A549 (cell line): Measurements from ENCODE around the gene BLID. TPM values are rescaled to one million over a fixed set of nuclear protein-coding genes. Genes with fewer than 3 reads are reported as not detected.

Source experiments
- ATAC-seq, 2 experiments: fragments of 200-7000 bp in 1 of 2; fragments of >200 bp in 1 of 2; cut with Nextera tagmentation in 1 of 2; cut with Tn5 transposase in 1 of 2; 3 replicates each; pipeline versions ENCODE4 v1.8.0 to v1.9.1; 2018 to 2020; ENCODE audit warnings: mild to moderate bottlenecking in 1 of 2, moderate library complexity in 1 of 2
- CTCF ChIA-PET: fragments of 300-600 bp; sonication (Branson Sonifier 250); formaldehyde crosslinking; extraction: SDS; loops from one replicate; lab custom pipeline; 2021; ENCODE audit warnings: antibody characterized with exemption, inconsistent platforms; lab: Yijun Ruan, JAX
- POLR2A ChIA-PET: fragments of 350-600 bp; formaldehyde crosslinking; extraction: SDS; loops from one replicate; lab custom pipeline; 2021; ENCODE audit warnings: antibody characterized with exemption, inconsistent platforms; lab: Yijun Ruan, JAX
- DNase-seq, 2 experiments: peaks; one replicate each; pipeline versions ENCODE4 v3.0.0 to v3.0.0-alpha.2; 2011 to 2016; ENCODE audit warnings: low read depth in 1 of 2, low spot score in 1 of 2
- FAIRE-seq: peaks from 2 replicates; lab custom pipeline; 2011; peaks lifted over from hg19 to GRCh38; lab: Jason Lieb, UNC
- H3K27ac ChIP-seq, 2 experiments: fragments of >200 bp; sonication (Bioruptor Twin); formaldehyde crosslinking; 3 replicates each; pipeline ENCODE4 v1.5.1; 2016 to 2017
- H3K4me1 ChIP-seq: fragments of >200 bp; sonication (Bioruptor Twin); formaldehyde crosslinking; 3 replicates; pipeline ENCODE4 v1.6.1; 2016
- H3K4me2 ChIP-seq: fragments of >200 bp; sonication (Bioruptor Twin); formaldehyde crosslinking; 3 replicates; pipeline ENCODE4 v1.6.1; 2016
- H3K4me3 ChIP-seq: fragments of >200 bp; sonication (Bioruptor Twin); formaldehyde crosslinking; 3 replicates; pipeline ENCODE4 v1.5.1; 2016
- H3K9me3 ChIP-seq: fragments of >200 bp; sonication (Bioruptor Twin); formaldehyde crosslinking; 3 replicates; pipeline ENCODE4 v1.6.1; 2016
- EHMT2 ChIP-seq: fragments of 200-600 bp; sonication (generic); IDR thresholded peaks from 2 replicates; pipeline ENCODE4 v1.6.1; 2016; ENCODE audit warnings: antibody characterized with exemption, low read depth, mild to moderate bottlenecking, moderate library complexity
- FOSL2 ChIP-seq, 2 experiments: fragments of 450-650 bp in 1 of 2; fragments of >200 bp in 1 of 2; sonication (Bioruptor Twin) in 1 of 2; formaldehyde crosslinking; IDR thresholded peaks; 2 replicates each; pipeline versions ENCODE4 v1.5.0 to v1.6.1; 2016 to 2020; ENCODE audit warnings: mild to moderate bottlenecking in 1 of 2, moderate library complexity in 1 of 2
- FOXS1 ChIP-seq: fragments of 250-450 bp; sonication (Bioruptor Pico); IDR thresholded peaks from 2 replicates; pipeline ENCODE4 v1.5.0; 2020; ENCODE audit warnings: mild to moderate bottlenecking, moderate library complexity
- GATA3 ChIP-seq: IDR thresholded peaks from 2 replicates; pipeline ENCODE4 v1.6.1; 2012; ENCODE audit warnings: borderline replicate concordance
- JUN ChIP-seq, 2 experiments: fragments of >200 bp; sonication (Bioruptor Twin); formaldehyde crosslinking; IDR thresholded peaks; 2 replicates in 1 of 2; 3 replicates in 1 of 2; pipeline ENCODE4 v1.6.1; 2016 to 2017
- KDM1A ChIP-seq: fragments of 200-600 bp; sonication (generic); IDR thresholded peaks from 2 replicates; pipeline ENCODE4 v1.6.1; 2016; ENCODE audit warnings: low read depth, mild to moderate bottlenecking
- MAFK ChIP-seq: fragments of 450-650 bp; IDR thresholded peaks from 2 replicates; pipeline ENCODE4 v1.6.1; 2014; ENCODE audit not compliant: partially characterized antibody
- NR3C1 ChIP-seq: fragments of >200 bp; sonication (Bioruptor Twin); formaldehyde crosslinking; IDR thresholded peaks from 3 replicates; pipeline ENCODE4 v1.6.1; 2017
- RFX5 ChIP-seq: fragments of 450-650 bp; IDR thresholded peaks from 2 replicates; pipeline ENCODE4 v1.7.1; 2014; ENCODE audit warnings: antibody characterized with exemption, mild to moderate bottlenecking, moderate library complexity
- RNF2 ChIP-seq: fragments of 200-600 bp; sonication (generic); IDR thresholded peaks from 2 replicates; pipeline ENCODE4 v1.6.1; 2016; ENCODE audit warnings: low read depth, mild to moderate bottlenecking, antibody characterized with exemption, moderate library complexity, borderline replicate concordance
- SREBF2 ChIP-seq: fragments of 450-650 bp; IDR thresholded peaks from 2 replicates; pipeline ENCODE4 v1.6.1; 2014; ENCODE audit warnings: mild to moderate bottlenecking, moderate library complexity
- ZSCAN20 ChIP-seq: fragments of 250-450 bp; sonication (Bioruptor Pico); IDR thresholded peaks from 2 replicates; pipeline ENCODE4 v1.8.0; 2022; ENCODE audit warnings: mild to moderate bottlenecking, moderate library complexity
- WGBS: methylation state at CpG from one replicate; pipeline ENCODE4 v1.1.6; 2017; ENCODE audit errors: missing lambda C conversion rate; 5-methylcytosine and 5-hydroxymethylcytosine counted together
- polyA plus RNA-seq, 4 experiments: library from polyadenylated mRNA; depleted of rRNA in 3 of 4; stranded (reverse); fragments of >200 nt; fragmentation: RNase III in 1 of 4; extraction: RNeasy Plus Mini Kit Qiagen cat#74134 plus additional on column Dnase treatment in 1 of 4; gene quantifications; 2 replicates in 3 of 4; 3 replicates in 1 of 4; pipeline ENCODE4 v1.2.3, GENCODE V29; 2011 to 2017
- TF ChIP-seq, protein P1 (sequence below): IDR thresholded peaks from 2 replicates; pipeline ENCODE4 v1.6.1; 2012; ENCODE audit warnings: low read depth, borderline replicate concordance
- TF ChIP-seq, protein P2 (sequence below): IDR thresholded peaks from 2 replicates; pipeline ENCODE4 v1.6.1; 2012
- TF ChIP-seq, protein P3 (sequence below): fragments of 250-450 bp; sonication (Bioruptor Pico); IDR thresholded peaks from 2 replicates; pipeline ENCODE4 v1.5.0; 2020; ENCODE audit warnings: low read depth, mild to moderate bottlenecking, moderate library complexity
- TF ChIP-seq, protein P4 (sequence below): fragments of 200-600 bp; sonication (generic); IDR thresholded peaks from 2 replicates; pipeline ENCODE4 v1.6.1; 2016; ENCODE audit warnings: antibody characterized with exemption, mild to moderate bottlenecking, moderate library complexity
- TF ChIP-seq, protein P5 (sequence below): fragments of >200 bp; sonication (Bioruptor Twin); formaldehyde crosslinking; IDR thresholded peaks from 3 replicates; pipeline ENCODE4 v1.5.1; 2016

The BLID gene
- polyA plus RNA-seq, 2 of the 4 experiments (the other 2 are of a cell fraction): 0.14 TPM; not detected in 1

DNA sequence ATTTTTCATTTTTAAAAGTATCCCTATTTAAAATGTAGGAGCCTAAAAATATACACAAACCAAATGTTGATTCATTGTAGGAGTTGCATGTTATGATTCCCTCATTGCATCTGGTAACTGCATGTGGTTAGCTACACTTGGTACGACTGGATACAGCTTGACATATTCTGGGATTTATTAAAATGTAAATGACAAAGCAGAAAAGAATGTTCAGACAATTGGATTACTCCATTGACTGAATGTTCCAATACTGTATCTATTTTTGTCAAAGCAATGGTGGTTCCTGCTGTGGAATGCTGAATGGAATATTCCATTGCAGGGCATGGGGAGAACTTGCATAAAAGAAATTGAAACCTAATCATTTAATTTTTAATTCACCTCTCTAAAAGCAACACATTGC lies 30.8 kb downstream of the BLID start:
- 48% methylated on average over 1 of the region's 1 CpG for WGBS
- H3K27ac ChIP-seq: no peak overlapping the region
- CTCF ChIA-PET: no interaction called here

DNA sequence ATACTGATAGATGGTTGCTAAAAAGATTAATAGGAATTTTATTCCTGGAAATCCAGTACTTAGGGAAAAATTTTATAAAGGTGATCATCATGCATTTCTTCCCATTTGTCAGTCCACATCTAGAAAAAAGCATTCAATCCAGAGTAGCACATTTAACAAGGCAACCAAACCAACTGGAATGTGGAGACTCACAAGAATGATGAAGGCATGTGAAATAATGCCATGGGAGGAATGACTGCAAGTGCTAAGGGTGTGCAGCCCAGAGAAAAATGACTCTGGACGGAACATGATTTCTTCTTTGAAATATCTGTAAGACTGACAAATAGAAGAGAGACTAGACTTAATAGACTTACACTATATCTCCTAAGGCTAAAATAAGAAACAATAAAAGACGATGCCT lies 33.8 kb downstream of the BLID start:
- ATAC-seq (no peak), DNase-seq (no peak), FAIRE-seq (no peak)
- Histone ChIP-seq H3K27ac (no peak overlapping the region), H3K4me2 (no peak overlapping the region), H3K9me3 (no peaks in the 10 kb centered on the region), H3K4me3 (no peak overlapping the region), H3K4me1 (no peaks in the 10 kb centered on the region)
- ChIA-PET POLR2A (no interaction called here), CTCF (no interaction called here)
- WGBS: 82% methylated on average over 2 of the region's 2 CpGs
- TF ChIP-seq NR3C1 (no peak), ZSCAN20 (CRISPR knock-in tag) (no peak), EHMT2 (no peak)
- TF ChIP-seq, protein P1, sequence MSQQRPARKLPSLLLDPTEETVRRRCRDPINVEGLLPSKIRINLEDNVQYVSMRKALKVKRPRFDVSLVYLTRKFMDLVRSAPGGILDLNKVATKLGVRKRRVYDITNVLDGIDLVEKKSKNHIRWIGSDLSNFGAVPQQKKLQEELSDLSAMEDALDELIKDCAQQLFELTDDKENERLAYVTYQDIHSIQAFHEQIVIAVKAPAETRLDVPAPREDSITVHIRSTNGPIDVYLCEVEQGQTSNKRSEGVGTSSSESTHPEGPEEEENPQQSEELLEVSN: no peak
- TF ChIP-seq, protein P2, sequence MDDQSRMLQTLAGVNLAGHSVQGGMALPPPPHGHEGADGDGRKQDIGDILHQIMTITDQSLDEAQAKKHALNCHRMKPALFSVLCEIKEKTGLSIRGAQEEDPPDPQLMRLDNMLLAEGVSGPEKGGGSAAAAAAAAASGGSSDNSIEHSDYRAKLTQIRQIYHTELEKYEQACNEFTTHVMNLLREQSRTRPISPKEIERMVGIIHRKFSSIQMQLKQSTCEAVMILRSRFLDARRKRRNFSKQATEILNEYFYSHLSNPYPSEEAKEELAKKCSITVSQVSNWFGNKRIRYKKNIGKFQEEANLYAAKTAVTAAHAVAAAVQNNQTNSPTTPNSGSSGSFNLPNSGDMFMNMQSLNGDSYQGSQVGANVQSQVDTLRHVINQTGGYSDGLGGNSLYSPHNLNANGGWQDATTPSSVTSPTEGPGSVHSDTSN: no peak
- TF ChIP-seq, all 56 proteins: peak for 0

More for the DNA sequence above, 30.8 kb downstream of the BLID start:
- Histone ChIP-seq H3K9me3 (no peaks in the 10 kb centered on the region), H3K4me2 (no peak overlapping the region), H3K4me3 (no peak overlapping the region), H3K4me1 (no peaks in the 10 kb centered on the region)
- DNase-seq: no peak
- no peak for ATAC-seq
- TF ChIP-seq GATA3 (no peak), RNF2 (no peak), SREBF2 (no peak)
- no peak for FAIRE-seq
- POLR2A ChIA-PET: no interaction called here

DNA sequence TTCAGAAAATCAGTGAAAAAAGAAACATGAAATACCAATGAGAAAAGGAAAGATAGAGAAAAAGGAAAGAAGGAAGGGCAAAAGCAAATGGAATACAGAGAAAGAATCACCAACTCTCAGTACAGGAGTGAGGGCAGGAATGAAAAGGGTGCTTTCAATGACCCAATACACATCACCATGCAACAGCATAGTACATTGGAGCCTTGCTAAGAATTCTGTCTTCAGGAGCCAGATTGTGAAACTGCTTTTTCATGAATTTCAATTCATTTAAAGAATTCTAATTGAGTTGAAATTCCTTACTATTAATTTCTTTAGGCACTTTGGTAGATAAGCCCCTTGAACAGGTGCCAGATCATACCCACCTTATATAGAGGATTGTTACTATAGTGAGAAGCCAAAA lies 34.9 kb downstream of the BLID start:
- H3K4me3 ChIP-seq: no peak overlapping the region
- CTCF ChIA-PET: no interaction called here
- H3K27ac ChIP-seq: no peak overlapping the region
- no peaks in the 10 kb centered on the region for H3K9me3 ChIP-seq
- FAIRE-seq (no peak), ATAC-seq (no peak), DNase-seq (no peak)
- H3K4me1 ChIP-seq: no peaks in the 10 kb centered on the region
- POLR2A ChIA-PET: no interaction called here
- TF ChIP-seq SREBF2 (no peak), FOXS1 (CRISPR knock-in tag) (no peak), KDM1A (no peak), JUN (IDR thresholded peaks at IDR 0.05) (no peak), MAFK (no peak)
- TF ChIP-seq, all 56 proteins: peak for 0
- H3K4me2 ChIP-seq: no peak overlapping the region

DNA sequence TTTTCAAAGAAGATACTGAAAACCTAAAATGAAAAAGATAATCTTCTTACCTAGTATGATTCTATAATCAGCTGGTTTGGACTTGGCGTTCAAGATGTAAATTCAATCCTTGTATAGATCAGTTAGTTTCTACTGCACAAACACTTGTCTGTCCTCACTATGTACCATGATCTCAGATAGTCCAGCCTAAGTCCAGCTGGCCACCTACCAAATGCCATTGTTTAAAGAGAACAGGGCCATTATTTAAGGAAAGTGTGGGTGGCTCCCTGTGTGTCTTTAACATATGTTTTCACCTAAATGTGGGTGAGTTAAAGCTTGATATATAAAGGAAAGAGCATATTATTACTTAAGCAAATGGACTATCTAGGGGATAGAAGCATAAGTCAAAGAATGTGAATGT lies 38.6 kb downstream of the BLID start:
- WGBS: 95% methylated on average over 1 of the region's 1 CpG
- no peak overlapping the region for H3K4me2 ChIP-seq
- no peak for ATAC-seq
- no peak overlapping the region for H3K4me3 ChIP-seq
- H3K4me1 ChIP-seq: no peaks in the 10 kb centered on the region
- ChIA-PET POLR2A (no interaction called here), CTCF (no interaction called here)
- DNase-seq: no peak
- TF ChIP-seq RFX5 (no peak), ZSCAN20 (CRISPR knock-in tag) (no peak), FOSL2 (IDR thresholded peaks at IDR 0.05) (no peak), FOSL2 (CRISPR knock-in tag; IDR thresholded peaks at IDR 0.05) (no peak)
- TF ChIP-seq, protein P3, sequence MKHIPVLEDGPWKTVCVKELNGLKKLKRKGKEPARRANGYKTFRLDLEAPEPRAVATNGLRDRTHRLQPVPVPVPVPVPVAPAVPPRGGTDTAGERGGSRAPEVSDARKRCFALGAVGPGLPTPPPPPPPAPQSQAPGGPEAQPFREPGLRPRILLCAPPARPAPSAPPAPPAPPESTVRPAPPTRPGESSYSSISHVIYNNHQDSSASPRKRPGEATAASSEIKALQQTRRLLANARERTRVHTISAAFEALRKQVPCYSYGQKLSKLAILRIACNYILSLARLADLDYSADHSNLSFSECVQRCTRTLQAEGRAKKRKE: no peak
- TF ChIP-seq, protein P4, sequence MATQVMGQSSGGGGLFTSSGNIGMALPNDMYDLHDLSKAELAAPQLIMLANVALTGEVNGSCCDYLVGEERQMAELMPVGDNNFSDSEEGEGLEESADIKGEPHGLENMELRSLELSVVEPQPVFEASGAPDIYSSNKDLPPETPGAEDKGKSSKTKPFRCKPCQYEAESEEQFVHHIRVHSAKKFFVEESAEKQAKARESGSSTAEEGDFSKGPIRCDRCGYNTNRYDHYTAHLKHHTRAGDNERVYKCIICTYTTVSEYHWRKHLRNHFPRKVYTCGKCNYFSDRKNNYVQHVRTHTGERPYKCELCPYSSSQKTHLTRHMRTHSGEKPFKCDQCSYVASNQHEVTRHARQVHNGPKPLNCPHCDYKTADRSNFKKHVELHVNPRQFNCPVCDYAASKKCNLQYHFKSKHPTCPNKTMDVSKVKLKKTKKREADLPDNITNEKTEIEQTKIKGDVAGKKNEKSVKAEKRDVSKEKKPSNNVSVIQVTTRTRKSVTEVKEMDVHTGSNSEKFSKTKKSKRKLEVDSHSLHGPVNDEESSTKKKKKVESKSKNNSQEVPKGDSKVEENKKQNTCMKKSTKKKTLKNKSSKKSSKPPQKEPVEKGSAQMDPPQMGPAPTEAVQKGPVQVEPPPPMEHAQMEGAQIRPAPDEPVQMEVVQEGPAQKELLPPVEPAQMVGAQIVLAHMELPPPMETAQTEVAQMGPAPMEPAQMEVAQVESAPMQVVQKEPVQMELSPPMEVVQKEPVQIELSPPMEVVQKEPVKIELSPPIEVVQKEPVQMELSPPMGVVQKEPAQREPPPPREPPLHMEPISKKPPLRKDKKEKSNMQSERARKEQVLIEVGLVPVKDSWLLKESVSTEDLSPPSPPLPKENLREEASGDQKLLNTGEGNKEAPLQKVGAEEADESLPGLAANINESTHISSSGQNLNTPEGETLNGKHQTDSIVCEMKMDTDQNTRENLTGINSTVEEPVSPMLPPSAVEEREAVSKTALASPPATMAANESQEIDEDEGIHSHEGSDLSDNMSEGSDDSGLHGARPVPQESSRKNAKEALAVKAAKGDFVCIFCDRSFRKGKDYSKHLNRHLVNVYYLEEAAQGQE: no peak
- TF ChIP-seq, protein P5, sequence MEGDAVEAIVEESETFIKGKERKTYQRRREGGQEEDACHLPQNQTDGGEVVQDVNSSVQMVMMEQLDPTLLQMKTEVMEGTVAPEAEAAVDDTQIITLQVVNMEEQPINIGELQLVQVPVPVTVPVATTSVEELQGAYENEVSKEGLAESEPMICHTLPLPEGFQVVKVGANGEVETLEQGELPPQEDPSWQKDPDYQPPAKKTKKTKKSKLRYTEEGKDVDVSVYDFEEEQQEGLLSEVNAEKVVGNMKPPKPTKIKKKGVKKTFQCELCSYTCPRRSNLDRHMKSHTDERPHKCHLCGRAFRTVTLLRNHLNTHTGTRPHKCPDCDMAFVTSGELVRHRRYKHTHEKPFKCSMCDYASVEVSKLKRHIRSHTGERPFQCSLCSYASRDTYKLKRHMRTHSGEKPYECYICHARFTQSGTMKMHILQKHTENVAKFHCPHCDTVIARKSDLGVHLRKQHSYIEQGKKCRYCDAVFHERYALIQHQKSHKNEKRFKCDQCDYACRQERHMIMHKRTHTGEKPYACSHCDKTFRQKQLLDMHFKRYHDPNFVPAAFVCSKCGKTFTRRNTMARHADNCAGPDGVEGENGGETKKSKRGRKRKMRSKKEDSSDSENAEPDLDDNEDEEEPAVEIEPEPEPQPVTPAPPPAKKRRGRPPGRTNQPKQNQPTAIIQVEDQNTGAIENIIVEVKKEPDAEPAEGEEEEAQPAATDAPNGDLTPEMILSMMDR: no peak
- no peak for FAIRE-seq
- H3K27ac ChIP-seq: no peak overlapping the region
- H3K9me3 ChIP-seq: no peaks in the 10 kb centered on the region
